GM19023 (cell line): ENCODE data around the gene RBM33.
"Not testable (repeated sequence)": the region's sequence is repeated elsewhere in the genome, so short reads cannot be mapped to it uniquely, and the experiment has no call there.

Source experiments
- ATAC-seq: cut with Tn5 transposase; IDR thresholded peaks from one replicate; pipeline ENCODE4 v1.9.1; 2021; ENCODE audit warnings: mild to moderate bottlenecking, moderate library complexity; ENCODE audit not compliant: unreplicated experiment

The RBM33 gene

DNA sequence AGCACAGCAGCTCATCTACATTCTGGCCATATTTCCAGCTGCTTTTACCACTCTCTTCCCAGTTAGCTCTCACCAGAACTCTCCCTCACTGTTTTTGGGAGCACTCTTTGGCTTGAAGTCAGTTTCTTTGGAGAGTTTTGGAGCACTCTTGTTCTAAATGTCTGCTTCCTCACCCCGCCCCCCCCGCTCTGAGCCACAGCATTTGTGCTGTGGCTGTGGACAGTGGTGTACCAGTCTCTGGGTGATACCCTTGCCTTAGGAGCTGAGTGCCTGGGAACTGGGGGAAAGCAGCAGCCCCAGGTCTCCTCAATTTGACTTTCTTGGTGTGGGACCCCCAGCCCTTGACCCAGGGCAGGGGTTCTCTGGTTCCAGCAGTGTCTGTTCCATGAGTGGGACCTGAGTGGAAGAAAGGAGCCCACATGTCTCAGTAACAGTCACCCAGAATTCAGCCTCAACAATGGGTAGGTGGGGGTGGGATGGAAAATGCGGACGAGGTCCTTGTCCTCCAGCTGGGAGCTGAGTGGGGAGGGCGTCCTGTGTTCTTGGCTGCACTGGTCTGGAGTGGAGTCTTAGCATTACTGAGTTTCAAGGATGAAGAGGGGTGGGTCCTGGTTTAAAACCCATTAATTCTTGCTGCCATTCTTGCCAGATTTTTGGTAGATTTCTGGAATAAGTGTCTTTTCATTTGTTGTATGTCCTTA, 18.0 kb downstream of the RBM33 start:
- ATAC-seq: no peak

DNA sequence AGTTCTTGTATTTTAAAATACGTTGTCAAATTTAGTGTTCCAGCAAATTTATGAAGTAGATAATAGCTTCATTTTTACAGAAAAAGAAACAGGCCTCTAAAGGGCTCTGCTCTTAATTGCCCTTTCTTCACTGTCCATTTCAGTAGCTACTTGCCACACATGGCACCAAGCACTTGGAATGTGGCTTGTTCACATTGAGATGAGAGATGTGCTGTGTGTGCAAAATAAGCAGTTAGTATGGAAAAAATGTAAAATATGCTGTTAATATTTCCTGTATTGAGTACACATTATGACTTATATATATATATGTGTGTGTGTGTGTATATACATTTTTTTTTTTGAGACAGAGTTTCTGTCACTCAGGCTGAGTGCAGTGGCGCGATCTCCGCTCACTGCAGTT, 19.5 kb downstream of the RBM33 start:
- ATAC-seq: no peak

DNA sequence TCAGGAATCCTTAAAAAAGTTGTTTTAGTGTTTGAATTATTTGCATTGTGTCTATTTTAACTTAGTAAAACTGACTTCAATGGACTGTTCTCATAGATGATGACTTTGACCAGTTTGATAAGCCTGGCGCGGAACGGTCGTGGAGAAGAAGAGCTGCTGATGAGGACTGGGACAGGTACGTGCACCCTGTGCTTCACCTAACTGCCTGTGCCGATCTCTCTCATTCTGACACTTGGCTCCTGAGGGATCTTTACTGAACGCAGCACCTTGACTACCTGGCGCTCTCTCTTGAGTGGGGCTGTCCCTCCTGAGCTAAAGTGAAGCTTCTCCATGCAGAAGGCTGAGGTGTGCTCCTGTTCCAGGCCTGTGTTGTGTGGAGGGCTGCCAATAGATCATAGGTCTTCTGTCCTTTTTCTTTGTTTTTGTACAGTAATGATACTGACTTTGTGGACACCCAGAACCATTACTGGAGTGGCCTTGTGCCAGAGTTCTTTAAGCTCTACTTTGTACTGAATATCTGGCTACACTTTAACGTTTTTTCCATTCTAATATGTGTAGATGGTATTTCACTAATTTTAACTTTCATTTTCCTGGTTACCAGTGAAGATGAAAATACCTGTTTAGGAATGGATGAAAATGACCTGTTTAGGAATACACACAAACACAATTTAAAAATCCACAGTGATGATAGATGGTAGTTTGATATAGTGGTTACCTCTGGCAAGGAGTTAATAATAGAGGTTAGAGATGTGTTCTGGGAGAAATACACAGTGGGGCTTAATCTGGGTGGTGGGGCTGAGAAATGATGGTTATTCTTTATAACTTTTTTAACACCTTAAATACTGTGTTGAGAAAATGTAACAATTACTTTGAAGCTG, 20.9 kb downstream of the RBM33 start:
- ATAC-seq: no peak

DNA sequence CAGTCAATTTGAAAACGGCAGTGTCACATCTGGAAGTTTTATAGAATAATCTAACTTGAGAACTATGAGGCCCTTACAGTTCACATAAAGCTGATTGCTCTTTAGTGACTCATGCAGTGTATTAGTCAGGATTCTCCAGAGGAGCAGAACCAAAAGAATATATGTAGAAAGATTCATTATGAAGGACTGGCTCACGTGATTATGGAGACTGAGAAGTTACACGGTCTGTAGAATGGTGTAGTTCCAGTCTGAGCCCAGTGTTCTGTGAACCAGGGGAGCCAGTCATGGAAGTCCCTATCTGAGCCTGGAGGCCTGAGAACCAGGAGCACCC, 21.5 kb downstream of the RBM33 start:
- ATAC-seq: no peak

DNA sequence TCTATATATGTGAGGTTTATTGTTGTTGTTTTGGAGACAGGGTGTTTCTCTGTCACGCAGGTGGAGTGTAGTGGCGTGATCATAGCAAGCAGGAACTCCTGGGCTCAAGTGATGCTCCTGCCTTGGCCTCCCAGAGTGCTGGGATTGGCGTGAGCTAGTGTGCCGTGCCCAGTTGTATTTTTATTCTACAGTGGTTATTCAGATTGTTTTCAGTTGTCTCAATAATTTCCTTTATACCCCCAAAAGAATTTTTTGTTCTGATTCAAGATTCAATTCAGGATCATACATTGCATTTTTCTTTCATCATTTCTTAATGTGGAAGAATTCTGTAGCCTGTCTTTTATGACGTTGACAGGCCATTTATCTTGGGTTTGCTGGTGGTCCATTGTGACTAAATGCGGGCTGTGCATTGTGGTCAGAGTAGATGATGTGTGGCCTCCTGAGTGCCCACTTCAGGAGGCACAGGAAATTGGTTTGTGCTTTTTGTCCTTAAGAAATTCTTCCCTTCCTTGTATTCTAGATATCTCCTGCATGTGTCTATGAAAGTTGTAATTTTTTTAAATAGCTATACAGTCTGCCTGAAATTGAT, 22.9 kb downstream of the RBM33 start:
- ATAC-seq: no peak

DNA sequence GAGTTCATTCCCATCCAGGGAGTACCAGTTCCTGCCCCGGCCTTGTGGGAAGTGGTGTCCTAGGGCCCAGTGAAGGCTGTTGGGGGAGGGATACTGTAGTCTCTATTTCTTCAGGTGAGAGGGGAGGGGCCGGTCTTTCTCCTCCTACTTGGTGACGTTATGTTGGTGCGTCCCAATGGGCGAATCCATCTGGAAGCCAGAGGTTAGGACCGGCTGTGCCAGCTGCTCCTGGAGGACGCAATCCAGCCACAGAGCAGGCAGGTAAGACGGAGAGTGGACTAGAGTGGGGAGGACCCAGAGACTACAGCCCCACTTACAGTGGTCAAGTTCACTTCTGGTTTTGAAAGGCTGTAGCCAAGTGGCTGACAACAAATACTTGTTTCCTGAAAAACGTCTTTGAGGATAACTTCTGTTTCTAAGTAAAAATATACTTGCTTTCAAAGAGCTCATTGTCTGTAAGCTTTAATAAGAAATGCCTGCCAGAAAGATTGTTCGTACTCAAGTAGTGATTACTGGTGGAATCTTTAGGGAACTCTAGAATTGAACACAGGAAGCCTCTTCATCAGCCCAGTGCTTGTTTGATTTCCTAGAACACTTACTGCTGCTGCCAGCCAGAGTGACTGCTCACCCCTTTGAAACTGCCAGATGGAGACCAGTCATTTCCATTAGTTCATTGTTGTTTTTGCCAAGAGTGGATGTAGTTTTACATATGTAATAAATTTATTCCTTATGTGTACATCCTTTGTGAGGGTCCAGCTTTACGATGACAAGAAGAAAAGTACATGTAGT, 25.4 kb downstream of the RBM33 start:
- no peak for ATAC-seq

DNA sequence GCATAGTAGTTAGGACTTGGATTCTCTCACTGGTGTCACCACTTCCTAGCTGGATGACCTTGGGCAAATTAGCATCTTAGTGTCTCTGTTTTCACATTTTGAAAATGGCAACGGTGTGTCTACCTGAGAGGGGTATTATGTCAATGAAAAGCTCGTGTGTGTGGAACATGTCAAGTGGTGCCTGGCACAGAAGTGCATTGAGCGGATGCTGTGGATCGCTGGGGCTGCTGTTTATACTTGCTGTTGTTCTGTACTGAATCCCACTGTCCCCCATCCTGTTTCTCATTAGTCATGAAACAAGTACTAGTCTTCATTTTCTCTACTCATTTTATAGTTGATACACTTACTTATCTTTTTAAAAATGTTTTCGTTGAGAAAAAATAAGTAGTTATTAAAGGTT, 26.1 kb downstream of the RBM33 start:
- no peak for ATAC-seq

DNA sequence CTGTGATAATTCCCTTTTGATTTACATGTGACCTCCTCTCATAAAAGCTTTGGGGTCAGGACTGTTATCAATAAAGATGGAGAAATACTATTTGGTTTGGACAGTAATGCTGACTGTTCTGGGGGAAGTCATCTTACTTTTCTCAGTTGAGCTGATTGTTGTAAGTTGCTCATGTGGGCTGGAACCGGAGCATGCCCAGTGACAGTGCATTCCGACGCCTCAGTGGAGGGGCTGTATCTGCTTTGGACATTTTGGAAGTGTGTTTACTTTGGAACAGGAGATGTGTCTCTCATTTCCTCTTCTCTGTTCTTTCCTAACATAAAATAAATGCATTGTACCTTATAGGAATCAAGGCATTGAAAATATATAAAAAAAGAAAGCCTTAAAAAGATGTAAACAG, 30.1 kb downstream of the RBM33 start:
- no peak for ATAC-seq

DNA sequence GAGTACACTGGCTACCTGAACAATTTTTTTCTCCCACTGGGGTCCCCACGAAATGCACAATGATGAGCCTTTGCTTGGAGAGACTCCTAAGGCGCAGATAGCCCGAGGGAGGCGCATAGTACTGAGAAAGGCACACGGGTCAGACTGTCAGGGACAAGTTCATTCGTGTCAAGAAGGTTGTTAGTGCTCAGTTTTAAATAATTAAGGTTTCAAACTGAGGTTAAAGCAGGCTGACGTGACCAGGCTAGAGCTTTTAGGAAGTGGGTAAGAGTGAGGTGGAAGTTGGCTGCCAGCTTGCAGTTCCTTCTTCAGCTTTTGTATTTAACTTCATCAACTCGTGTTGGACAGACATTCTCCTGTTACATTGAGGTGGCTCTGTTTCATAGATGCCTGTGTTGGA, 31.6 kb downstream of the RBM33 start:
- no peak for ATAC-seq

DNA sequence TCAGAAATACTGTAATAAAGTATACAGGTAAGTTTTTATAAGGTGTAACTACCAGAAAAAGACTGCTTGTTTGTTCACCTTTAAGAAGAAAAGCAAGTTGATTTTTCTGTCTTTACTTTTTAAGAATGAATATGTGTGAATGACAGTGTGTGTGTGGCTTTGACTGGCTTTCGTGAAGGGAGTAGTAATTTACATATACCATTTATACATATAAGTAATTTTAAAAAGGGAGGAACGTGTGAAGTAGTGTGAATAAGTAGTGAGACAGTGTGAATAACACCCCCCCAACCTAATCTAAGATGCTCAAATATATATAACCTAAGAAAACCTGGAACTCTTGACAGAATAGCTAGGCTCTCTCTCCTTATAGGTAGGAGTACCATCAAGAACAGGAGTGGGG, 33.2 kb downstream of the RBM33 start:
- ATAC-seq: no peak

DNA sequence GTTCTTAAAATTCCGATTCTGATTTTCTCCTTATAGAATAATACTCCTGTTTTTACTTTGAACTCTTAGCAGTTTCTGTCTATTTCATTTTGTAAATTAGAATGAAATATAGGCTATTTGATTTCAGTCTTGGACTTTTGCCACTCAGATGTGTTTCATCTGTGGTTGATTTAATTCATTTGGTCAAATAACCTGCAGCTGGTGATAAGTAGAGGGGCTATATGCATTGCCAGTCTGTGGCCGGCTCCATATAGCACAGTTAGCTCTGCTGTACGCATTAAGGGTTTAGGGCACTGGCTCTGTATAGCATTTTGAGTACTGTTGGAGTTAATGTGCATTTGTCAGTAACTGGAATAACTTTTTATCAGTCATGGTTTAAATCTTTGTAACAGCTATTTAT, 35.7 kb downstream of the RBM33 start:
- no peak for ATAC-seq

DNA sequence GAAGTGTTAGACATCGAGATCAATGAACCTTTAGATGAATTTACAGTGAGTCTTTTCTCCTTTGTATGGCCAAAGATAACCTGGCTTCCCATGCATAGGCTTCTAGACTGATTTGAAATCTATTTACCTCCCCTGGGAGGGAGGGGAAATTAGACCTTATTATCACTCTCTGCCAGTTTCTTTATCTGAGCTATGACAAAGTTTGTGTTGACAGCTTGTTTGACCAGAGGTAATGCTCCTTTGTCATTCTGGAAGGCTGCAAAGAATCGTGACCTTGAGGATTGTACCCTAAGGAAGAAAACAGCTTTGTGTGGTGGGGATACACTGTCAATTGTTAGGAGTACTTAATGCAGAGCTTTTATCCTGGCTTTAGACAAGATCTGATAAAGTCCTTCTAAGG, 36.4 kb downstream of the RBM33 start:
- no peak for ATAC-seq

DNA sequence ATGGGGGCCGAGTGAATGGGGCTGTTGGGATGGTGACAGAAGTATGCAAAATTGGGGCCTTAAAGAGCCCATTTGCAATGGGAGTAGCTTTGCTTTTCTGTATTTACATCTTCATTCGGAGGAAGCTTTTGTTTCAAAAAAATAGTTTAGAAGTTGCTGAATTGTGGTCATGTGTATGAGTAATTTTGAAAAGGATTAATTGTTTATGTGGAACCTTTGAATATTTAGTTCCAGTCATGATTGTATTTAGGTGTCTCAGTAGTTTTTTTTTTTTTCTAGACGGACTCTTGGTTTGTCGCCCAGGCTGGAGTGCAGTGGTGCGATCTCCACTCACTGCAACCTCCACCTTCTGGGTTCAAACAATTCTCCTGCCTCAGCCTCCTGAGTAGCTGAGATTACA, 37.2 kb downstream of the RBM33 start:
- no peak for ATAC-seq

DNA sequence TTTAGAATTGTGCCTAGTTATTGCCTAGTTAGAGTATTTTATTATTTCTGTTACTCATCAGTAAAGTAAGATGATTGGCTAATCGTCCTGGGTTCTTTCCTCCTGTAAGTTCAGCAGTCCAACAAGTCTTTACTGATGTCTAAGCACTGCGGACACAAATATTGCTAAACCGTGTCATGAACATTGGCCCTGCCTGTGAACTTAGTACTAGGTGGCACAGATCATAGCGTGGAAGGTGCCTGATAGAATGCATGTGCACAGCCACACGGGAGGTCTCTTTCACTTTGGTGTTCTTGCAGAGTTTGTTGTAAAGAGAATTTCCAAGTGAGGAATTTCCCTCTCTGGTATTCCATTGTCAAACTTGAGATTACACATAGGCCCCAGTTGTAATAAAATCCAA, 38.0 kb downstream of the RBM33 start:
- no peak for ATAC-seq

DNA sequence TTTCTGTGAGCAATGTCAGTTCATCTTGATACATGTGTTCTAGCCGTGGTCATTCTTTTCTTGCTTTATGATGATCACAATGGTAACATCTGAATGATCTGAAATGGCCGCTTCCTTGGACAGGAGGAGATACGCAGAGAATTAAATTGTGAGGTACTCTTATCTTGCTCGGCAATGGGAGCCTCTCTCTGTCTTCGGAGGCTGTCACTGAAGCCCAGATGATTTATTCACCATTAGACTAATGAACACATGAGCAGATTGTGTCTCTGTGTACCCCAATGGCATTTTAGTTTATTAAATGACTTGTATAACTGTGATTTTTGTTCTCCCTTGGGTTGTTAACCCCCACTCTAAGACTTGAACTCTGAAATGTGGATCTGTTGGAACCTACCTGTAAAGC, 38.6 kb downstream of the RBM33 start:
- ATAC-seq: no peak

DNA sequence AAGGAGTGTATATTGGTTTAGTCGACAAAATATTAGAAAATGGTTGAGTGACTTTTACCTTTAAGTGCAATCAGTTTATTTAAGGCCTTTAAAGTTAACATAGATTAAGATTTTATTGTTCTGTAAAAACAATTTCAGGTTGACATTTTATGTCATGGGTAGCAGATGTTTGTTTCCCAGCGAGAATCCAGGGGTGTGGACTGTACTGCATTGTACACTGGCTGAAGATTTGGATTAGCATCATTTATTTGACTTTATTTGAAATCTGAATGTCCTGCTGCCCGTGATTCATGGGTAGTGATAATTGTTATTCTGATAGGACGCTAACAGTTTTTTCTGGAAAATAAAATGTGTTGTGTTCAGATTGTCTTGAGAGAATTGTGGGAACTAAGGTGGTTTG, 39.3 kb downstream of the RBM33 start:
- no peak for ATAC-seq

DNA sequence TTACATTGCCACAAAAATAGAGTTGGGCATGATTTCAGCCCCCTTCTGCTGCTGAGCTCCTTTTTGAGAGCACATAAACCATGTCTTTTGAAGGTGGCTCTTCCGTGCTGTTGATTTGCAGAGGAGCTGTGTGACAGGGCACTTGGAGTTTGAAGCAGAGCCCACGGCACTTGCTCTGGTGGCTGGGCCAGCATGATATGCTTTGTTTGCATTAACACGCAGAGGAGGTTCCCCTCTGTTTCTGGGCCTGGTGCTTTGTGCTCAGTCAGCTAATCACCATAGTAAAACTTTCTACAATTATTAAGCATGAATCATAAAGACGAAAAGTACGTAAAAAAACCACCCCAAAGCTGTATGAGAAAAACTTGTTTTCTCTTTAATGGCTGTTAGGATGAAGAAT, 40.1 kb downstream of the RBM33 start:
- ATAC-seq: no peak

DNA sequence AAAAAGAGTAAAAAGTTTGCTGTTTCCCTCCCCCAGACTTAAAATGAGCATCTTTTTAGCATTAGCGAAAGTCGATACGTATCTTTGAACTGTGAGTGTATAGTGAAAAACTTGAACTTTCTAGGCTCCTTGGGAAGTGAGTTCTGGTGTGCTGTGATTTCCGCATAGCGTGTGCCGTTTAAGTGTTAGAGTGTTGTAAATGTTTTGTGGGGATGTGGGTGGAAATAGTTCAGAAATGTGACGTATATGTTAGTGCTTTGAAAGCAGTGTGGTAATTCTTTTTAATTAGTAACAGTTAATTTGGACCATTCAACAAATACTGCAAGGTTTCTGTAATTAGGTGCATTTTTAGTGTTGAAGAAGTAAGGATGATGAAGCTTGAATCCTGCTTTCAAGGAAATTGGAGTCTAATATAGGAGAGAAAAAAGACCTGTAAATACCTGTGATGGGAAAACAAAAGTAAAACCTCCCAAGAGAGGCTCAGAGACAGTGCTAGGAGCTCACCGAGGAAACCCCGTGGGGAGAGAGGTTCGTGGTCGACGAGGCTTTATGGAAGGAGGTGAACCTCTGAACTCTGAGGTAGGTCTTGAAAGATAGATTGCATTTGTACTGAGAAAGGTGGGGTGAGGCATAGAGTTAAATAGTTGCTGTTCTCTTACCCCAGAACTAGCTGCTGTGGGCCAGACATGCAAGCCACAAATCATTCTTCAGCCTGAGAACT, 40.8 kb downstream of the RBM33 start:
- no peak for ATAC-seq

DNA sequence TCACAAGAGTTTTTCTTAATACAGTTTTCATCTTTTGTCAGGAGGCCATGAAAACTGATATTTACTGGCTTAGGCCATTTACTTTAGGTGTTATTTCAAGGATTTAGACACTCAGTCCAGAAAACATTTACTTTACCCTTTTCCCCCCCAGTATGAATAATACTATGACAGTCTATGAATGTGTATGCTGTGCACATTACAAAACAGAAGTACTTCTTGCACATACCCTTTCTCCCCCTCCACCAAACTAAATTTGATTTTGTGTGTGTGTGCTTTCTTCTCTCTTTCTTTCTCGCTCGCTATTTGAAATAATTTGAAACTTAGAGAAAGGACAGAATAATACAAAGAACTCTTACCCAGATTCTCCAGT, 41.3 kb downstream of the RBM33 start:
- ATAC-seq: no peak

DNA sequence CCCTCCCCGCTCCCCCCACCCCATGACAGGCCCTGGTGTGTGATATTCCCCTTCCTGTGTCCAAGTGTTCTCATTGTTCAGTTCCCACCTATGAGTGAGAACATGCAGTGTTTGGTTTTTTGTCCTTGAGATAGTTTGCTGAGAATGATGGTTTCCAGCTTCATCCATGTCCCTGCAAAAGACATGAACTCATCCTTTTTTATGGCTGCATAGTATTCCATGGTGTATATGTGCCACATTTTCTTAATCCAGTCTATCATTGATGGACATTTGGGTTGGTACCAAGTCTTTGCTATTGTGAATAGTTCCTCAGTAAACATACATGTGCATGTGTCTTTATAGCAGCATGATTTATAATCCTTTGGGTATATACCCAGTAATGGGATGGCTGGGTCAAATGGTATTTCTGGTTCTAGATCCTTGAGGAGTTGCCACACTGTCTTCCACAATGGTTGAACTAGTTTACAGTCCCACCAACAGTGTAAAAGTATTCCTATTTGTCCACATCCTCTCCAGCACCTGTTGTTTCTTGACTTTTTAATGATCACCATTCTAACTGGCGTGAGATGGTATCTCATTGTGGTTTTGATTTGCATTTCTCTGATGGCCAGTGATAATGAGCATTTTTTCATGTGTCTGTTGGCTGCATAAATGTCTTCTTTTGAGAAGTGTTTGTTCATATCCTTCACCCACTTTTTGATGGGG, 42.3 kb downstream of the RBM33 start:
- ATAC-seq: not testable (repeated sequence)
